HG02884 (cell line): ENCODE data around the gene KDM2B.
"Not testable (repeated sequence)": the region's sequence is repeated elsewhere in the genome, so short reads cannot be mapped to it uniquely, and the experiment has no call there.

ENCODE experiments used
- ATAC-seq: cut with Tn5 transposase; IDR thresholded peaks from one replicate; pipeline ENCODE4 v1.9.1; 2021; ENCODE audit warnings: mild to moderate bottlenecking, moderate library complexity; ENCODE audit not compliant: unreplicated experiment

The KDM2B gene

GRCh38 chr12:121507984-121508383 lies 72.8 kb downstream of the KDM2B start:
- no peak for ATAC-seq

GRCh38 chr12:121507245-121507644 lies 73.6 kb downstream of the KDM2B start:
- ATAC-seq = no peak

GRCh38 chr12:121505513-121505912 lies 75.3 kb downstream of the KDM2B start:
- no peak for ATAC-seq

GRCh38 chr12:121504505-121504904 lies 76.3 kb downstream of the KDM2B start:
- ATAC-seq = no peak

- ATAC-seq = no peak
These were observed 77.4 kb downstream of the KDM2B start for GRCh38 chr12:121503395-121503794.

GRCh38 chr12:121501946-121502345 lies 78.9 kb downstream of the KDM2B start:
- no peak for ATAC-seq

- ATAC-seq = no peak
These were observed 80.7 kb downstream of the KDM2B start for GRCh38 chr12:121499929-121500793.

- no peak for ATAC-seq
These were observed 85.1 kb downstream of the KDM2B start for GRCh38 chr12:121495746-121496145.

- no peak for ATAC-seq
These were observed 86.6 kb downstream of the KDM2B start for GRCh38 chr12:121494093-121494787.

GRCh38 chr12:121490401-121491281 lies 90.2 kb downstream of the KDM2B start:
- no peak for ATAC-seq

GRCh38 chr12:121489874-121490273 lies 90.9 kb downstream of the KDM2B start:
- ATAC-seq = no peak

GRCh38 chr12:121484967-121485366 lies 95.9 kb downstream of the KDM2B start:
- ATAC-seq = no peak

GRCh38 chr12:121484564-121484963 lies 96.3 kb downstream of the KDM2B start:
- ATAC-seq = not testable (repeated sequence)

- no peak for ATAC-seq
These were observed 96.9 kb downstream of the KDM2B start for GRCh38 chr12:121483949-121484348.

GRCh38 chr12:121476477-121476876 lies 104.3 kb downstream of the KDM2B start:
- no peak for ATAC-seq

GRCh38 chr12:121475279-121475678 lies 105.5 kb downstream of the KDM2B start:
- ATAC-seq = no peak

- ATAC-seq = no peak
These were observed 108.5 kb downstream of the KDM2B start for GRCh38 chr12:121472150-121472905.

GRCh38 chr12:121470751-121471150 lies 110.1 kb downstream of the KDM2B start:
- ATAC-seq = no peak

- ATAC-seq = no peak
These were observed 112.4 kb downstream of the KDM2B start for GRCh38 chr12:121468499-121468801.

- ATAC-seq = peak; percentile 3
These were observed 113.0 kb downstream of the KDM2B start for GRCh38 chr12:121467638-121468498.
